ENCODE results near the gene IGFN1.
"Not testable (repeated sequence)": the region's sequence is repeated elsewhere in the genome, so short reads cannot be mapped to it uniquely, and the experiment has no call there.

Gene IGFN1

DNA sequence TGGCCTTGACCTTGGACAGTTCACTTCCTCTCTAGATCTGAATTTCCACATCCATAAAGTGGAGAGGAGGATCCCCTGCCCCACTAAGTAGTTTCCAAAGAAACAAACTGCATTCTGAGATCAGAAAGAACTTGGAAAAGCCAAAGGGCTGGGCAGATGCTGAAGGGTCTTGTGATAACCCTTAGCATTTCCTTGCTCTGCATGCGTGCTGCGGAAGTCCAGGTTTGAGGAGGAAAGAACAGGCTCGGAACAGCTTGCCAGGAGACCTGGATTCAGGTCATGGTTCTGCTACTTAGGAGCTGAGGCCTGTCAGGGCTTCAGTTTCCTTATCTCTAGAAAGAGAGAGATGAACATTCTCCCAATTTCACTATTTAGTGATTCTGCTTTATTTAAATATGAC, 27.2 kb downstream of the IGFN1 start:
- DNase-seq (ENCODE audit: low read depth in 2 of 2), result no peak

DNA sequence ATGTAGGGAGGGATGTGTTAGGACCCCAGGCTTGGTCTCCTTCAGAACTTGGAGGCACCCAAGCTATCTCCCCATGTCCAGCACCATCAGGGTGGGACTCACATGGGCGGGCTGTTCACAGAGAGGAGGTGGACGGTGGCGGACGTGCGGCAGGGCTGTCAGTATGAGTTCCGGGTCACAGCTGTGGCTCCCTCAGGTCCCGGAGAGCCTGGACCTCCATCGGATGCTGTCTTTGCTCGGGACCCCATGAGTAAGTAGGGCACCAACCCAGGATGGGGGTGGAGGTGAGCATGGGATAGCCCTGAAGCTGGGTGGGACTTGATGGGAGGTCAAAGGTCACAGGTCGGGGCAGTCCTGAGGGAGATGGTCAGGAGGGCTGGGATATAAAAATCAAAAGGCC, 27.8 kb downstream of the IGFN1 start:
- DNase-seq (ENCODE audit: low read depth in 2 of 2), result no peak

DNA sequence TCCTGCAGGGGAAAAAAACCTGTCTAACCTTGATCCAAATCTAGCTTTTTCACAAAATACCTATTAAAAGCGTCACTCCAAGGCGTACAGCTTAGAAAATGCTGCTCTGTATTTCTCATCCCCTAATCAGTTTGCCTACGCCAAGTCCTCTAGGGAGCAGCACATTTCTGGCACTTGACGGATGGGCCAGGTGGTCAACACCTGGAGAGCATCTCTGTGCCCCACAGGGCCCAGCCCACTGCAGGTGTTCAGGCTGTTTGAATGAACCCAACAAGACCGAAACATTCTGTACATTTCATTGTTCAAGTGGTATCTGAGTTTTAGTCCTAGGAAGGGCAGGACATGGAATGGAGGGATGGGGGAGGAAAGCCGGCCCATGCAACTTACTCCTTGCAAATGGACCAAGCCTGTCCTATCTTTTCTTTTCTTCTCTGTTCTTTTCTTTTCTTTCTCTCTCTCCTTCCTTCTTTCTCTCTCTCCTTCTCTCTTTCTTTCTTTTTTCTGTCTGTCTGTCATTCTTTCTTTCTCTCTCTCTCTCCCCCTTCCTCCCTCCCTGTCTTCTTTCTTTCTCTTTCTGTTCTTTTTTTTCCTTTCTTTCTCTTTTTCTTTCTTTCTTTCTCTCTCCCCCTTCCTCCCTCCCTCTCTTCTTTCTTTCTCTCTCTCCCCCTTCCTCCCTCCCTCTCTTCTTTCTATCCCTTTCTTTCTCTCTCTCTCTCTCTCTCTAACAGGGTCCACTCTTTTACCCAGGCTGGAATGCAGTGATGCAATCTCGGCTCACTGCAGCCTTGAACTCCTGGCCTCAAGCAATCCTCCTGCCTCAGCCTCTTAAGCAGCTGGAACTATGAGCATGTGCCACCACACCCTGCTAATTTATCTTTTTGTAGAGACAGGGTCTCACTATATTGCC, 29.1 kb downstream of the IGFN1 start:
- no peak for DNase-seq (ENCODE audit: low read depth in 2 of 2)

DNA sequence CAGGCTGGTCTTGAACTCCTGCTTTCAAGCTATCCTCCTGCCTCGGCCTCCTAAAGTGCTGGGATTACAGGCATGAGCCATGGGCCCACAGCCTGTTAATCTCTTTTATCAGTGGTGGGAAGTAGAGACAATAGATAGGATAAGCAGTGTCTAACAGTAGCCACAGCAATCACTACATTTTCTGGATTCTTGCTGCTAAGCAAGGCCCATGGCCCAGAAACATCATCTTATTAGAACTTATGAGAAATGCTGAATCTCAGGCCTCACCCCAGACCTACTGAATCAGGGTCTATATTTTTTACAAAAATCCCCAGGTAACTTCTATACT, 29.7 kb downstream of the IGFN1 start:
- DNase-seq (ENCODE audit: low read depth in 2 of 2), result no peak

DNA sequence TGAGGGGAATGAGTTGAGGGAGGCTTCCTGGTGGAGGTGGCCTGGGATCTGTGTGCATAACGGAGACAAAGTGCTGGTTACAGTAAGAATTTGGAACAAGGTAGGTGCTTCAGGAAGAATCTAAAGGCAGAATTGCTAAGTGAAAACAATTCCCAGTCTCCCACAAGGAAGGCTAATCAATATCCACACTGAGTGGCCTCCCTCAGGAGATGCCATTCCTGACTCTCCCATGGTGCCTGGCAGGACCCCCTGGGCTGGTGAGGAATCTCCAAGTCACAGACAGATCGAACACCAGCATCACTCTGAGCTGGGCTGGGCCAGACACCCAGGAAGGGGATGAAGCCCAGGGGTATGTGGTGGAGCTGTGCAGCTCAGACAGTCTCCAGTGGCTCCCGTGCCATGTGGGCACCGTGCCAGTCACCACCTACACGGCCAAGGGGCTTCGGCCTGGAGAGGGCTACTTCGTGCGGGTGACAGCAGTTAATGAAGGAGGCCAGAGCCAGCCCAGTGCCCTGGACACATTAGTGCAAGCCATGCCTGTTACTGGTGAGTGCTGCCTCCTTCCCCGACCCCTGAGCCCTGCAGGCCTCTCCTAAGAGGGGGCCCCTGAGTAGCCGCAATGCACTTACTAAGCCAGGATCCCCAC, 30.7 kb downstream of the IGFN1 start:
- no peak for DNase-seq (ENCODE audit: low read depth in 2 of 2)

DNA sequence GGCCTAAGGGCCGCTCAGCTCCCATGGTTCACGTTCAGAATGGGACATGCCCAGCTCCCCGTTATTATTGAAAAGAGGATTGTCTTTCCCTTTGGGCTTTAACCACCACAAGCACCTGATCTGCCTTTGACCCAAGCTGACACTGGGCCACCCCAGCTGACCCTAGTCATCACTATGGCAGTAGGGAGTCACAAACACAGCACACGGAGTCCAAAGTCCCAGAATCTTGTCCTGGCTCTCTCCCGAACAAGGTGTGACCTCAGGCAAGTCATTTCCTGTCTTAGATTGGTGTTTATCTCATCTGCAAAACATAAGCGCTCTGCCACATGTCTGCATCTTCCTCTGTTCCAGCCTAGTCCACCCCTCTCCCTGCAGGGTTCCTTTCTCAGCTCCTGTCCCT, 31.5 kb downstream of the IGFN1 start:
- no peak for DNase-seq (ENCODE audit: low read depth in 2 of 2)

DNA sequence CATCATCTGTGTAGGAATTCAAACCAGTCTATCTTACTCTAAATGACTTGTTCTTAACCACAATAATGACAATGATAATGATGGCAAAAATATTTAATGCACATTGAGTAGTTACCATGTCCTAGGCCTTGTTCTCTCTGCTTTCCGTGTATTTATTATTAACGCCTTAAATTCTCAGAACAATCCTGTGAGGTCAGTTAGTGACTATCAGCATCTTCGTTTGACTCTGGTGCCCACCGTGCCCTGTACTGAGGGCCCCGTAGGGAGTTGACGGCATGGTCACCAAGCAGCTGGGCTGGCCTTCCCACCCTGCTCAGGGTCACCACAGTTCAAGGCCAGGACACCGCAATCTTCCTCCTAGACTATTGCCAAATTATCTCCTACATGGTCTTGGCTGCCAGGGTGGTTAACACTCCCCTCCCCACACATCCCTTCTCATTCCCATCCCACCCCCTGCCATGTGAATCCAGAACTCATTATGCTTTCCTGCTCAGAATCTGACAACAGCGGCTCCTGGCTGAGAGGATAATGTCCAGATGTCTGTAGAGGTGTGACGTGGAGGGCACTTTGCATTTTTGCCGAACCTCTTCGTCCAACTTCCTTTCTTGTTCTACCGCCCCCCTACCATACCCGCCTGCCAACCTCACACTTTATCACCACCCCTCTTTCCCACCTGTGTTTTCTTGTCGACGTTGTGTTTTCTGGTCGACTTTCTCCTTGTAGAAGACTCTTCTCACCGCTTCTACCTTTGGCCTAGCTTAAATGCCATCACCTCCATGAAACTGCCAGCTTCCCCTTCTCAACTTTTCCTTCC, 33.4 kb downstream of the IGFN1 start:
- DNase-seq (ENCODE audit: low read depth in 2 of 2), result no peak

DNA sequence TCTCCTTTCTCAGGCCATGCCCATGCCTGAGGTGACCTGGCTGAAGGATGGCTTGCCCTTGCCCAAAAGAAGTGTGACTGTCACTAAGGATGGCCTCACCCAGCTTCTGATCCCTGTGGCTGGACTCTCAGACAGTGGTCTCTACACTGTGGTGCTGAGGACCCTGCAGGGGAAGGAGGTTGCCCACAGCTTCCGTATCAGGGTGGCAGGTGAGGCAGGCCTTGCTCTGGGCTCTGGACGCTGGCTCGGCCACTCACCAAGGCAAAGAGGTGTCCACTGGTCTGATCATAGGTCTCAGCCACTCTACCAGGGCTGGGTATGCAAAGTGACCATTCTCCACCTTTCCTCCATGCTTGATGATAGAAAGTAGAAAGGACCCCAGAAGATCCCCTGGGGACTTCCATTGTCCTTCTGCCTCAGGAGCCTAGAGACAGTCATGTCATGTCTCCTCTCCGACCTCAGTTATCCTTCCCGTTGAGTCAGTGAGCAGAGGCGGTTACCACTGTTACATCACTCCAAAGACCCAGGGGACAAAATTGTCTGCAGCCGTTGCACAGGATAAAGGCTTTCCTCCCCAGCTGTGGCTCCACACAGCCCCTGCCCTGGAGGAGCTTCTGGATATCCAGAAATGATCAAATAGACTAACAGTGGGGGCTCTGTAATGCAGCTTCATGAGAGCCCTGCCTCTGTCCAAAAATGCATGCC, 34.2 kb downstream of the IGFN1 start:
- DNase-seq (ENCODE audit: low read depth in 2 of 2), result no peak

DNA sequence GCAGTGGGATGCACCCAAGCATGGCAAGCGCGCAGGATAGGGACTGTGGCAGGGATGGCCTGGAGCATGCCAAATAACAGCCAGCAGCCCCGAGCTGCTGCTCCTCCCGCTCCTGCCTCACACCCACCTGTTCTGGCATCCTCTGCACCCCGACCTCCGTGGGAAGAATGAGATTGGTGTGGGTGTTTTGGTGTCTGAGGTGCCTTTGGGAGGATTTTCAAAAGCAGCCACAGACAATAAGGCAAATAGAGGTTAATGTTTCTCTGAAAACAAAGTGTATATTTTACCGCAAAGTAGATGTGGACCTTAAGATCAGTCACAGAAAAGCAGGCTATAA, 35.5 kb downstream of the IGFN1 start:
- DNase-seq (ENCODE audit: low read depth in 2 of 2), result no peak

DNA sequence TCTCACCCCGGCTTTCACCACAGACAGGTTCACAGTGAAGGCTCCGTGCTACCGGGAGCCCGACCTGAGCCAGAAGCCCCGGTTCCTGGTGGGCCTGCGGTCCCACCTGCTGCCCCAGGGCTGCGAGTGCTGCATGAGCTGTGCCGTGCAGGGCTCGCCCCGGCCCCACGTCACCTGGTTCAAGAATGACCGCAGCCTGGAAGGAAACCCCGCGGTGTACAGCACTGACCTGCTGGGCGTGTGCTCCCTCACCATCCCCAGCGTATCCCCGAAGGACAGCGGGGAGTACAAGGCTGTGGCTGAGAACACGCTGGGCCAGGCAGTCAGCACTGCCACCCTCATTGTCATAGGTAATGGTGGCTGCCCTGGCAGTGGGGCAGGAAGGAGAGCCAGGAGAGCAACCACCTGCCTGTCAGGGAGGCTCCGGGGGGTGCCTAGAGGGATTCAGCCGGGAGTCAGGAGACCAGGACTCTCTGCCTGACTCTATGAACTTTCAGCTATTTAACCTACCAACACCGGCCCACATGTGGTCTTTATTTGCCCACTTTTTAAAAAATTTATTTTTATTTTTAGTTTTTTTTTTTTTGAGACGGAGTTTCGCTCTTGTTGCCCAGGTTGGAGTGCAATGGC, 36.4 kb downstream of the IGFN1 start:
- DNase-seq (ENCODE audit: low read depth in 2 of 2), result no peak

DNA sequence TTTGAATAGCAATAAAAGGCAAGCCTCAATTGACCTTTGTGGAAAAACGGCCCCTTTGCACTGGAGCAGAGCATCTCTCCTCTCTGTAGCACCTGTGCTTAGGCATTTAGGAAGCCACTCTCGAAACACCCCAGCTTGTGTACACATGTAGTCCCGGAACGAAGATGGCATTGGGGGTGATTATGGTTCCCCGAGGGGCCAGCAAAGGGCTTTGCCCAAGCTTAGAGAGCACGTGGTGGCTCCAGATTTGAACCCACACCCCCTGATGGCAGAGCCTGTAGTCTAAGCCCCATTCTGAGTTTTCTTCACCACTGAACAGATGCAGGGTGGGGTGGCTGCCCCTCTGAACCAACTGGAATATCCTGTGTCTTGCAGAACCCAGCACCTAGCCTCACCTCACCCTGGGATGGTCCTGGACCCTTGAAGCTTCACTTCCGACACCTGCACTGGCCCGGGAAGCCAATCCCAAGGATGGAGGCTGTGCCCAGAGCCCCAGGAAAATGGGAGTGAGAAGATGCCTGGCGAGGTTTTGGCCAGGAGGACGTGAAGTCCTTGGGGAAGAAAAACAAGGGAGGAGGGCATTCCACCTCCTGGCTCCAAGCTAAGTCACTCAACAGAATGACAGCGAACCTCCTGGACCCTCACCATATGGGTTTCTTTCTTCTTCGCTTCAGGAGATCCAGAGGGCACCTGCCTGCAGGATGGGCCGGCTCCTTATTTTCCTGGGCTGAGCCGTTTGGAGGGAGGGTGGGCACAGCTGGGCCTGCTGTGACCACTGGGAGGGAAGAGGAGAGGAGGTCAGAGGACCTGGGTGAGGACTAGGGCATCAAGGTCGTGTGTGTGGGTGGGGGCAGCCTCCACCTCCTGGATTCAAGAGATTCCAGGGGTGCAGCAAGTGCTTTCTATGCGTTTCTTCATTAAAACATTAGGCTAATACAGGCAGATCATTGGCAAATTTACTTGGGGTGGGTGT, 37.7 kb downstream of the IGFN1 start:
- DNase-seq (ENCODE audit: low read depth in 2 of 2), result no peak

DNA sequence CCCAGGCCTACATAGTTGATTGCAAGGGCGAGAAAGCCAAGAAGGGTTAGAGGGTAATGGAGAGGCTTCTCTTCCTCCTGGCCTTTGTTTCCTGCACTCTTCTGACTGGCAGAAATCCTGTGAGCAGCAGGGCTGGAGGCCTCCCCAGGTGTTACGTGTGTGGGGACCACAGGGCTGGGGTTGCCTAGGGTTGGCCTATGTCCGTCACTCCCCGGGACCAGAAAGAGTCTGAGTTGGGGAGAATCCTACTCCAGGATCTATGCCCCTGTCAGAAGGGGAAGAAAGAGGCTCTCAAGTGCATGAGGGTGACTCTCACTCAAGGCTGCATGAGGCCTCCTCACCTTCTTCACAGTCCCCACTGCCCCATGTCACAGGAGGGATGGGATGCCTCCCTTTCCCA, 38.5 kb downstream of the IGFN1 start:
- no peak for DNase-seq (ENCODE audit: low read depth in 2 of 2)

DNA sequence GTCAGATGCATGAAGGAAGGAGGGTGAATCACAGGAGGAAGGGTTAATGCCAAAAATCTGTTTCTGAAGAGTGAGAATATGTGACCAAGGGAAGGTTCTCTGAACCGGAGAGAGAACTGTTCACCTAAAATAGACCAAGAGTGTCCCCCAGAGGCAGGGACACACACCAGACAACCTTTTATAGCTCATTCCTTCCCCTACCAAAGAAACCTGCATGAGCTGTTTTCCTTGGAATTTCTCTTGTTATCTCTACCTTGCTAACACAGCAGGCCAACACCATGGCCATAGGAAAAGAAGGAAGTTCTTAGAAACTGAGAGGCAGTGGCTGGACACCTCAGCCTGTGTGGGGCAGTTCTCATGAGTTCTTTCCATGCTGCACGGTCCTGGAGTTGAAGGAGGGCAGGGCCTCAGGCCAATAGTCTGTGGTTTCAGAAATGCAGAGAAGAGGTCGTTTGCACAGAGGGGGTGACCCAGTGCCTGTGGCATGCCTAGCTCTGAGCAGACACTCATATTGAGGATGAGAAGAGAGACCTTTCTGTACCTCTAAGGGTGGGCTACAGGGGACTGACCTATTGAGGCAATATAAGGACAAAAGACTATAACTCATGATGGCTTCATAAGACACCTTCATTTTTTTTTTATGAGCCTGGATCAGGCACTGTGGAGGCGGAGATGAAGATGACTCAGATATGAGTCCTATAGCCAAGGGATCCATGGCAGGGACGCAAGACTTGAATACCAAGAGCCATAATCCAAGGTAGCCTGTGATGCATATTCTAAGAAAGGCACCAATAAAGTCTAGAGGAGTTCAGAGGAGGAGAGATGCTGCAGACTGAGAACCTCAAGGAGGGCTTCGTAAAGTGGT, 39.4 kb downstream of the IGFN1 start:
- DNase-seq (ENCODE audit: low read depth in 2 of 2), result no peak

DNA sequence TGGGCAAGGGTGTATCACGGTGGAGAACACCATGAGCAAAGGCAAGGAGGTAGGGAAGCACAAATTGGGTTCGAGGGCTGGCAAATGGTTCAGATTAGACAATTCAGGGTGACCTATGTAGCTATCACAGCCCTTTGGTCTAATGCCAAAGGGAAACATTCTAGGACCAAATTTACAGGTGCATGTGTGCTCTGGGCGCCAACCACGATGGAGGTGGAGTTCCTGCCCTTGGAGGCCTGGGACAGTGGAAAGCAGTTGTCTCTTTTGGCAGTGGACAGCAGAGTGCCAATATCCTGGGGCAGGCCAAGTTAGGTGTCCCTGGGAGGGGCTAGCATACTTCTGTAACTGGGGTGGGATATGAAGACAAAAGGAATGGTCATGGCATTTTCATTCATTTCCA, 40.1 kb downstream of the IGFN1 start:
- DNase-seq (ENCODE audit: low read depth in 2 of 2), result no peak

DNA sequence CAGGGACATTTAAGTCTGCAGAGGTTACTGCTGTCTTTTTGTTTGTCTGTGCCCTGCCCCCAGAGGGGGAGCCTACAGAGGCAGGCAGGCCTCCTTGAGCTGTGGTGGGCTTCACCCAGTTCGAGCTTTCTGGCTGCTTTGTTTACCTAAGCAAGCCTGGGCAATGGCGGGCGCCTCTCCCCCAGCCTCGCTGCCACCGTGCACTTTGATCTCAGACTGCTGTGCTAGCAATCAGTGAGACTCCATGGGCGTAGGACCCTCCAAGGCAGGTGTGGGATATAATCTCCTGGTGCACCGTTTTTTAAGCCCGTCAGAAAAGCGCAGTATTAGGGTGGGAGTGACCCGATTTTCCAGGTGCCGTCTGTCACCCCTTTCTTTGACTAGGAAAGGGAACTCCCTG, 49.0 kb downstream of the IGFN1 start:
- DNase-seq (ENCODE audit: low read depth in 2 of 2), result not testable (repeated sequence)

DNA sequence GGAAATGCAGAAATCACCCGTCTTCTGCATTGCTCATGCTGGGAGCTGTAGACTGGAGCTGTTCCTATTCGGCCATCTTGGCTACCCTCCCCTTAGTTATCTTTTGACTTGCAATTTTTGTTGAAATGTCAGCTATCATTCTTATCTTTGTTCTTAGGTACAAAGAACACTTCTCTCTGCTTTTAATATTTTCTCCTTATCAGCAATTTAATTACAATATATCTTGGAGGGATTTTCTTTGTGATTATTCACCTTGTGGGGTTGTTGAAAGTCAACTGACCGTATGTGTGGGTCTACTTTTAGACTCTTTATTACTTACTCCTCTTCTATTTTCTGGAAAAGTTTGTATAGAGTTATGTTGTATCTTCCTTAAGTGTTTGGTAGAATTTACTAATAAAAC, 49.5 kb downstream of the IGFN1 start:
- no peak for DNase-seq (ENCODE audit: low read depth in 2 of 2)

DNA sequence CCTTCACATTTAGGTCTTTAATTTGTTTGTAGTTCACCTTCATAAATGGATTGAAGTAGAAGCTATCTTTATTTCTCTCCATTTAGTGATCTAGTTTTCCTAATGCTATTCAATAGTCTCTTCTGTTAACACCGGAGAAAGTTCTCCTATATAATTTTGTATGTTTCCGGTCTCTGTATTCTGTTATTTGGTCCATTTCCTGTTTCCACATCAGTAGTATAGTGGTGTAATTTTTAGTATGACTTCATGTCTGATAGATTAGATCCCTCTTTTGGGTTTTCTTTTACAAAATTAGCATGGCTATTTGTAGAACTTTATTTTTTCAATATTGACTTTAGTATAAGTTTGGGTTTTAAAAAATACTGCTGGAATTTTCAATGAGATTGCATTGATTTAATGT, 51.1 kb downstream of the IGFN1 start:
- DNase-seq (ENCODE audit: low read depth in 2 of 2), result no peak

DNA sequence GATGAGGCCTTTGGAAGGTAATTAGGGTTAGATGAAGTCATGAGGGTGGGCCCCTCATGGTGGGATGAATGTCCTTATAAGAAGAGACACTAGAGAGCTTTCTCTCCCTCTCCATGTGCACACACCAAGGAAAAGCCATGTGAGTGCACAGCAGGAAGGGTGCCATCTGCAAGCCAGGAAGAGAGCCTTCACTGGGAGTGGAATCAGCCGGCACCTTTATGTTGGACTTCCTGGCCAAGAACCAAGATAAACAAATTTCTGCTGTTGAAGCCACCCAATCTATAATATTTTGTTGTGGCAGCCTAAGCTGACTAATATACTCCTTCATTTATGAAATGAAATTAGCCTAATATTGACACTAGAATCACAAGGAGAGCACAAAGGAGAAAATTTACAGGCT, 54.5 kb downstream of the IGFN1 start:
- DNase-seq (ENCODE audit: low read depth in 2 of 2), result no peak

DNA sequence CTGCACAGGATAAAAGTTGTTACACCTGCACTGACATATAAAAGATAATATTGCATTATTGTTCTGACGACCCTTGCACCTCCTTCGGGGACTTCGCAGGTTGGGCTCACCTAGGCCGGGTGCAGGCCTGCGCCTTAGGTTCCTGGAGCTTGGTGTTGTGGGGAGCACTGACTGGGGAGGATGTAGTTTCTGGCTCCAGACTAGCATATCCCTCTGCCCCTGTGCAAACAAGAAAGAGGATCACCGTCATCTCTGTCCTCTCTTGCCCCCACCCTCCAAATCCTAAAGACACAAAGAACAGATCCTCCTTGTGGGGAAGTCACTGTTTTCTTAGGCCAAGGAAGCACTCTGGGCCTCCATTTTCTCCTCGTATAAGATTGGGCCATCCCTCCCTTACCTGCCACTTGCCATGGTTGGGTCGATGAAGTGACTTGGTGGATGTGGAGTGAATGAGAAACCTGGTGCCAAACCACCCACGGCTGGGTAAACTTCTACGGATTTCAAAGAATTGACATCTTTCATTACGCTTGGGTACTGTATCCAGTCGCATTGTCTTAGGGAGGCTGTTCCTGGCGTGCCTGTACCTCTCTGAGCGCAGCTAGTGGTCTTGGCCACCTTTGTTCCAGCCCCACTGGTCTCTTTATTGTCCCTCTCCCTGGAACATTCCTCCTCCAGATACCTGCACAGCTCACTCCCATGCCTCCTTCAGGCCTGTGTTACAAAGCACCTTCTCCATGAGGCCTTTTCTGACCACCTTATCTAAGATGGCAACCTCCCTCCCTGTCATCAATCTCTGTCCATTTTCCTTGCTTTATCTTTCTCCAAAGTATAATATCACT, 58.3 kb downstream of the IGFN1 start:
- DNase-seq (ENCODE audit: low read depth in 2 of 2), result no peak
